Measurements from ENCODE around the gene VAMP2. TPM values are rescaled to one million over a fixed set of nuclear protein-coding genes. Genes with fewer than 3 reads are reported as not detected.
A peak's percentile ranks its signal among the peaks of the same experiment; 100 is the strongest.

The VAMP2 gene
- total and polyA plus RNA-seq, 9 of the 15 experiments (the other 6 are each of a cell fraction or from before 2014, with no cell fraction given) = 2.3 to 31.8 (median 6.0) TPM

DNA sequence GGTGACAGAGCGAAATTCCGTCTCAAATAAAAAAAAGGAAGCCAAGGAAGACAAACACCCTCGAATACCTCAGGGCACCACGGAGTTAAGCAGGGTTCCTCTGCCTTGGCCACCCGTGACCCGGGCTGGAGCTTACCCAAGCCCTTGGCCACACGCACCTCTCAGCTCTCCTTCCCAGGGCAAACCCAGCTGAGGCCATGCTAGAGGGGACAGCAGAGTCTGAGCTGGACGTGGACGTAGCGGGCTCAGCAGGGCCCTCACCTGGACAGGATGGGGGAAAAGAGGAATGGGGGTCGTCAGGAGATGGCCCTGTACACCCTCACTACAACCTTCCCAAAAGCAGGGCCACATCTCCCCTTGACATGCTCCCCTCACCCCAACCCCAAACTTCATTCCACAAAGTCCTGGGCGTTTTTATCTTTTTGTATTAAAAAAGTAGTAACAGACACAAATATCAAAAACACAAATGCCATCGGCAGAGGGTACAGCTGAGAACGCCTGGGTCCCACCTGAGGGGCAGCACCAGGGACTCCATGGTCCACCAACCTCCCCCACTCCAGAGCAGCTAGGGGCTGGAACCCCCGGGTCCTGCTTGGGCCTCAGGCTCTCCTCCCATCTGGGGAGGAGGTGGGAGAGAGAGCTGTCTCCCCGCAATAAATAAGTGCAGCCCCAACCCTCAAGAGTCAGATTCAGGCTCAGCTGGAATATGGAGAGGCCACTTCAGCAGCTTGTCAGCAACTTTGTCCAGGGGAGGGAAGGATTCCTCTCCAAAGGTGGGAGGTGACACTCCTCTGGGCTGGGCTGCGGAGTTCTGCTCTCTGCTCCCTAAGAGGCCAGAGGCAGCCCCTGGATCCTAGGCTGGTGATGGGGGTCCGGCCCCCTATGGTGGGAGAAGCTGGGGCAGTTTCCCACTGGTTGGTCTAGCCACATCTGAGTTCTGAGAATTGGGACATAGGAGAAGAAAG lies 22.4 kb downstream of the VAMP2 start:
- no TSS peak for BruUV-seq (replicated peaks)

More for the DNA sequence above, 22.4 kb downstream of the VAMP2 start:
- 72% methylated on average over 11 of the region's 18 CpGs for WGBS (ENCODE audit: insufficient coverage, low coverage, missing lambda C conversion rate)
- TF ChIP-seq ATF2 (CRISPR knock-in tag; IDR thresholded peaks at IDR 0.05) (no peak), RBFOX2 (IDR thresholded peaks at IDR 0.05; ENCODE audit: low read depth, low read length) (0 out of 2 replicates have a peak, but pooled peaks have one; percentile 26)
- ChIA-PET POLR2A (interaction anchor here (0.6 to 3.3 kb wide), 8 partner anchors 8 to 877 kb away, joined by 3 to 19 read pairs (median 4); partner anchors contain the start of gene PER1), CTCF (ENCODE audit: low intra/inter-chr PET ratio) (interaction anchor here (0.6 to 1.2 kb wide), 2 partner anchors 34 to 46 kb away, joined by 3 to 4 read pairs; no protein-coding TSS in a partner anchor)
- Histone ChIP-seq H3K27ac (ENCODE audit: extremely low read depth, low read depth, low read length) (no peak overlapping the region), H3K79me2 (ENCODE audit: control insufficient read depth, insufficient read depth, low read length) (no peaks in the 10 kb centered on the region), H3K4me1 (replicated peaks in 1 of 2; ENCODE audit: control insufficient read depth in 2 of 2, insufficient read depth in 2 of 2, low read length in 2 of 2) (peaks cover 6 to 28% of the 10 kb centered on the region in 2 experiments; a peak in 4 of 5 replicates), H2AFZ (ENCODE audit: low read depth, low read length) (no peak overlapping the region), H3K9me1 (ENCODE audit: control insufficient read depth, insufficient read depth, low read length) (no peaks in the 10 kb centered on the region), H3K9me3 (replicated peaks; ENCODE audit: control insufficient read depth, insufficient read depth, low read depth, low read length) (no peaks in the 10 kb centered on the region), H4K20me1 (replicated peaks; ENCODE audit: control insufficient read depth, insufficient read depth, low read length) (0 out of 2 replicates have a peak, but pooled peaks cover 2% of the 10 kb centered on the region), H3K36me3 (ENCODE audit: control insufficient read depth, insufficient read depth, low read length) (peaks cover 41% of the 10 kb centered on the region; the same call in 2 of the 3 replicates), H3K9ac (ENCODE audit: insufficient read depth in 1 of 2, low read depth in 2 of 2, low read length in 2 of 2) (0 out of 4 replicates have a peak overlapping the region, but pooled peaks of 1 of the 2 experiments have one; percentile 9), H3K27me3 (ENCODE audit: control insufficient read depth in 2 of 2, insufficient read depth in 2 of 2, low read length in 2 of 2) (no peaks in the 10 kb centered on the region), H3K4me3 (no peak overlapping the region), H3K4me2 (ENCODE audit: insufficient read depth, low read length) (no peak overlapping the region)
- FAIRE-seq (no peak), ATAC-seq (no peak), DNase-seq (ENCODE audit: extremely low read depth in 1 of 4, low spot score in 3 of 4) (no peak)
- in situ Hi-C loops (cut with MboI) (no loop called here), intact Hi-C loops (cut with micrococcal nuclease) (no loop called here)
